Naive B cell (primary cell): ENCODE measurements around the gene SGCD. TPM values are rescaled to one million over a fixed set of nuclear protein-coding genes. Genes with fewer than 3 reads are reported as not detected.
A peak's percentile ranks its signal among the peaks of the same experiment; 100 is the strongest.

Experiments
- ATAC-seq, 2 donors: fragments of 150-1000 bp; cut with Tn5 transposase; 2 replicates each; pipeline ENCODE4 v1.10.0; 2021; ENCODE audit warnings: low read depth in 2 of 2, mild to moderate bottlenecking in 2 of 2, moderate library complexity in 2 of 2
- DNase-seq: peaks from one replicate; pipeline ENCODE4 v3.0.0; 2022
- H3K27ac Mint-ChIP-seq, 6 donors: one replicate each; pipeline ENCODE4 v1.8.0; 2020 to 2022; ENCODE audit warnings: mild to moderate bottlenecking in 6 of 6, mixed read lengths in 6 of 6, moderate library complexity in 5 of 6, inconsistent platforms in 2 of 6
- H3K27me3 Mint-ChIP-seq, 3 donors: one replicate each; pipeline ENCODE4 v1.8.0; 2021 to 2022; ENCODE audit warnings: mixed read lengths in 3 of 3, mild to moderate bottlenecking in 1 of 3
- H3K36me3 Mint-ChIP-seq, 2 donors: one replicate each; pipeline ENCODE4 v1.8.0; 2020 to 2022; ENCODE audit warnings: mixed read lengths in 2 of 2, inconsistent platforms in 1 of 2, mild to moderate bottlenecking in 1 of 2
- H3K4me1 Mint-ChIP-seq, 3 donors: one replicate each; pipeline ENCODE4 v1.8.0; 2020 to 2022; ENCODE audit warnings: mixed read lengths in 3 of 3, inconsistent platforms in 1 of 3, mild to moderate bottlenecking in 1 of 3, moderate library complexity in 1 of 3
- H3K4me3 Mint-ChIP-seq, 8 donors: one replicate each; pipeline ENCODE4 v1.8.0; 2020 to 2022; ENCODE audit warnings: mild to moderate bottlenecking in 8 of 8, mixed read lengths in 8 of 8, moderate library complexity in 8 of 8, inconsistent platforms in 2 of 8
- H3K9me3 Mint-ChIP-seq, 7 donors: one replicate each; pipeline ENCODE4 v1.8.0; 2020 to 2022; ENCODE audit warnings: mixed read lengths in 7 of 7, mild to moderate bottlenecking in 5 of 7, inconsistent platforms in 2 of 7, moderate library complexity in 1 of 7
- polyA plus RNA-seq, 6 donors: library from polyadenylated mRNA; unstranded; fragments of 300-500 nt; fragmentation: Illumina TruSeq; gene quantifications; one replicate each; pipeline ENCODE4 v1.2.3, GENCODE V29; 2021; ENCODE audit warnings: low read depth in 6 of 6

SGCD gene
- polyA plus RNA-seq, 6 donors from 2014 or later: not detected

- DNase-seq (no peak), ATAC-seq (no peak)
- no peaks in the 10 kb centered on the region for H3K27me3 Mint-ChIP-seq
- no peak overlapping the region for H3K4me3 Mint-ChIP-seq
- H3K4me1 Mint-ChIP-seq: no peaks in the 10 kb centered on the region
- peaks cover 0 to 1% (median 0%) of the 10 kb centered on the region in 7 donors for H3K9me3 Mint-ChIP-seq
- no peaks in the 10 kb centered on the region for H3K36me3 Mint-ChIP-seq
- H3K27ac Mint-ChIP-seq: no peak overlapping the region
These were observed 132.9 kb downstream of the SGCD start for GRCh38 chr5:156459812-156460385.

GRCh38 chr5:156460471-156460870 lies 133.5 kb downstream of the SGCD start:
- Mint-ChIP-seq H3K4me1 (no peaks in the 10 kb centered on the region), H3K27ac (no peak overlapping the region), H3K4me3 (no peak overlapping the region), H3K27me3 (no peaks in the 10 kb centered on the region), H3K36me3 (no peaks in the 10 kb centered on the region), H3K9me3 (peaks cover 0 to 4% (median 0%) of the 10 kb centered on the region in 7 donors)
- ATAC-seq (no peak), DNase-seq (no peak)

- Mint-ChIP-seq H3K9me3 (peaks cover 0 to 4% (median 0%) of the 10 kb centered on the region in 7 donors), H3K27ac (no peak overlapping the region), H3K36me3 (no peaks in the 10 kb centered on the region), H3K27me3 (no peaks in the 10 kb centered on the region), H3K4me3 (no peak overlapping the region), H3K4me1 (no peaks in the 10 kb centered on the region)
- ATAC-seq (no peak), DNase-seq (no peak)
These were observed 139.9 kb downstream of the SGCD start for GRCh38 chr5:156466871-156467270.

GRCh38 chr5:156469636-156470035 lies 142.7 kb downstream of the SGCD start:
- Mint-ChIP-seq H3K9me3 (peaks cover 0 to 4% (median 0%) of the 10 kb centered on the region in 7 donors), H3K27ac (no peak overlapping the region), H3K36me3 (no peaks in the 10 kb centered on the region), H3K4me3 (no peak overlapping the region), H3K4me1 (no peaks in the 10 kb centered on the region), H3K27me3 (no peaks in the 10 kb centered on the region)
- DNase-seq: no peak
- ATAC-seq: no peak

GRCh38 chr5:156471893-156472292 lies 144.9 kb downstream of the SGCD start:
- H3K27me3 Mint-ChIP-seq: peaks cover 0 to 9% (median 0%) of the 10 kb centered on the region in 3 donors
- H3K4me3 Mint-ChIP-seq: no peak overlapping the region
- H3K27ac Mint-ChIP-seq: no peak overlapping the region
- H3K9me3 Mint-ChIP-seq: peaks cover 0 to 1% (median 0%) of the 10 kb centered on the region in 7 donors
- no peaks in the 10 kb centered on the region for H3K36me3 Mint-ChIP-seq
- no peak for DNase-seq
- no peak for ATAC-seq
- H3K4me1 Mint-ChIP-seq: no peaks in the 10 kb centered on the region

- no peak for ATAC-seq
- Mint-ChIP-seq H3K4me3 (no peak overlapping the region), H3K36me3 (no peaks in the 10 kb centered on the region), H3K27ac (no peak overlapping the region), H3K27me3 (peaks cover 0 to 9% (median 0%) of the 10 kb centered on the region in 3 donors), H3K9me3 (peaks cover 0 to 1% (median 0%) of the 10 kb centered on the region in 7 donors), H3K4me1 (no peaks in the 10 kb centered on the region)
- DNase-seq: no peak
These were observed 146.4 kb downstream of the SGCD start for GRCh38 chr5:156473269-156473908.

- Mint-ChIP-seq H3K9me3 (peaks cover 0 to 1% (median 0%) of the 10 kb centered on the region in 7 donors), H3K4me3 (peak overlapping the region in 1 of 8 donors; percentile 22), H3K4me1 (no peaks in the 10 kb centered on the region), H3K36me3 (no peaks in the 10 kb centered on the region), H3K27me3 (peaks cover 0 to 9% (median 0%) of the 10 kb centered on the region in 3 donors), H3K27ac (no peak overlapping the region)
- DNase-seq (no peak), ATAC-seq (no peak)
These were observed 147.3 kb downstream of the SGCD start for GRCh38 chr5:156474251-156474650.

GRCh38 chr5:156475182-156476157 lies 148.5 kb downstream of the SGCD start:
- peaks cover 0 to 9% (median 0%) of the 10 kb centered on the region in 3 donors for H3K27me3 Mint-ChIP-seq
- no peaks in the 10 kb centered on the region for H3K4me1 Mint-ChIP-seq
- no peak overlapping the region for H3K4me3 Mint-ChIP-seq
- H3K9me3 Mint-ChIP-seq: peaks cover 0 to 1% (median 0%) of the 10 kb centered on the region in 7 donors
- no peaks in the 10 kb centered on the region for H3K36me3 Mint-ChIP-seq
- no peak for ATAC-seq
- no peak for DNase-seq
- peak overlapping the region in 1 of 6 donors; percentile 7 for H3K27ac Mint-ChIP-seq

GRCh38 chr5:156476158-156476551 lies 149.2 kb downstream of the SGCD start:
- H3K27ac Mint-ChIP-seq: no peak overlapping the region
- no peak for ATAC-seq

GRCh38 chr5:156476678-156477077 lies 149.7 kb downstream of the SGCD start:
- Mint-ChIP-seq H3K27ac (no peak overlapping the region), H3K27me3 (peaks cover 0 to 9% (median 0%) of the 10 kb centered on the region in 3 donors), H3K36me3 (no peaks in the 10 kb centered on the region), H3K4me1 (no peaks in the 10 kb centered on the region), H3K4me3 (no peak overlapping the region), H3K9me3 (peaks cover 0 to 1% (median 0%) of the 10 kb centered on the region in 7 donors)
- ATAC-seq: no peak
- DNase-seq: no peak

More at GRCh38 chr5:156476158-156476551, 149.2 kb downstream of the SGCD start:
- H3K9me3 Mint-ChIP-seq: peaks cover 0 to 1% (median 0%) of the 10 kb centered on the region in 7 donors
- peaks cover 0 to 9% (median 0%) of the 10 kb centered on the region in 3 donors for H3K27me3 Mint-ChIP-seq
- DNase-seq: no peak
- no peaks in the 10 kb centered on the region for H3K36me3 Mint-ChIP-seq
- H3K4me1 Mint-ChIP-seq: no peaks in the 10 kb centered on the region
- no peak overlapping the region for H3K4me3 Mint-ChIP-seq

- Mint-ChIP-seq H3K4me1 (no peaks in the 10 kb centered on the region), H3K9me3 (peaks cover 0 to 1% (median 0%) of the 10 kb centered on the region in 7 donors), H3K36me3 (no peaks in the 10 kb centered on the region), H3K27ac (no peak overlapping the region), H3K27me3 (peaks cover 0 to 9% (median 0%) of the 10 kb centered on the region in 3 donors), H3K4me3 (no peak overlapping the region)
- ATAC-seq (no peak), DNase-seq (no peak)
These were observed 150.2 kb downstream of the SGCD start for GRCh38 chr5:156477196-156477595.

GRCh38 chr5:156479849-156480248 lies 152.9 kb downstream of the SGCD start:
- Mint-ChIP-seq H3K9me3 (peaks cover 0 to 11% (median 0%) of the 10 kb centered on the region in 7 donors), H3K36me3 (no peaks in the 10 kb centered on the region), H3K4me3 (no peak overlapping the region), H3K27me3 (peaks cover 0 to 9% (median 0%) of the 10 kb centered on the region in 3 donors), H3K27ac (no peak overlapping the region), H3K4me1 (no peaks in the 10 kb centered on the region)
- ATAC-seq (no peak), DNase-seq (no peak)

GRCh38 chr5:156481741-156482140 lies 154.8 kb downstream of the SGCD start:
- DNase-seq (no peak), ATAC-seq (no peak)
- H3K27ac Mint-ChIP-seq: no peak overlapping the region
- no peaks in the 10 kb centered on the region for H3K4me1 Mint-ChIP-seq
- H3K4me3 Mint-ChIP-seq: no peak overlapping the region
- H3K27me3 Mint-ChIP-seq: no peaks in the 10 kb centered on the region
- H3K9me3 Mint-ChIP-seq: peaks cover 0 to 15% (median 6%) of the 10 kb centered on the region in 7 donors
- no peaks in the 10 kb centered on the region for H3K36me3 Mint-ChIP-seq
